CD4-positive, CD25-positive, alpha-beta regulatory T cell (primary cell): Measurements from ENCODE around the gene PRKAG2. TPM values are rescaled to one million over a fixed set of nuclear protein-coding genes. Genes with fewer than 3 reads are reported as not detected.

Source experiments
- ATAC-seq, 2 donors: fragments of 150-1000 bp; cut with Tn5 transposase; one replicate each; pipeline ENCODE4 v1.10.0; 2021; ENCODE audit warnings: low read depth in 2 of 2, moderate number of reproducible peaks in 2 of 2, moderate library complexity in 1 of 2
- DNase-seq, 3 donors: peaks; one replicate each; pipeline versions ENCODE4 v3.0.0 to v3.0.0-alpha.2; 2012 to 2022; ENCODE audit warnings: mixed read lengths in 1 of 3
- H3K27ac ChIP-seq: one replicate; pipeline ENCODE4 v1.7.0; 2013; ENCODE audit warnings: mild to moderate bottlenecking, low read length; ENCODE audit not compliant: insufficient read depth, poor library complexity, severe bottlenecking
- H3K27me3 ChIP-seq: one replicate; pipeline ENCODE4 v1.7.0; 2013; ENCODE audit warnings: low read length; ENCODE audit not compliant: control insufficient read depth, insufficient read depth
- H3K36me3 ChIP-seq: one replicate; pipeline ENCODE4 v1.7.0; 2013; ENCODE audit warnings: mild to moderate bottlenecking, low read length, moderate library complexity; ENCODE audit not compliant: control insufficient read depth, insufficient read depth
- H3K4me1 ChIP-seq: 2 replicates; pipeline ENCODE4 v1.7.0; 2013; ENCODE audit warnings: mild to moderate bottlenecking, low read length; ENCODE audit not compliant: insufficient read depth, control insufficient read depth, poor library complexity, severe bottlenecking
- H3K4me3 ChIP-seq: one replicate; pipeline ENCODE4 v1.7.0; 2013; ENCODE audit warnings: low read depth, mild to moderate bottlenecking, low read length, moderate library complexity
- H3K9me3 ChIP-seq, 2 experiments: 1 replicate in 1 of 2; 2 replicates in 1 of 2; pipeline ENCODE4 v1.7.0; 2013; ENCODE audit warnings: low read length in 2 of 2, mild to moderate bottlenecking in 1 of 2, moderate library complexity in 1 of 2; ENCODE audit not compliant: control insufficient read depth in 2 of 2
- H3K27ac Mint-ChIP-seq, 3 donors: one replicate each; pipeline ENCODE4 v1.8.0; 2020 to 2022; ENCODE audit warnings: mild to moderate bottlenecking in 3 of 3, mixed read lengths in 3 of 3, moderate library complexity in 2 of 3
- H3K27me3 Mint-ChIP-seq: one replicate; pipeline ENCODE4 v1.8.0; 2022; ENCODE audit warnings: mild to moderate bottlenecking, mixed read lengths
- H3K36me3 Mint-ChIP-seq: one replicate; pipeline ENCODE4 v1.8.0; 2020; ENCODE audit warnings: mixed read lengths
- H3K4me1 Mint-ChIP-seq, 4 donors: one replicate each; pipeline ENCODE4 v1.8.0; 2020 to 2022; ENCODE audit warnings: mixed read lengths in 4 of 4, mild to moderate bottlenecking in 1 of 4
- H3K4me3 Mint-ChIP-seq, 4 donors: one replicate each; pipeline ENCODE4 v1.8.0; 2020 to 2022; ENCODE audit warnings: mild to moderate bottlenecking in 4 of 4, mixed read lengths in 4 of 4, moderate library complexity in 3 of 4
- H3K9me3 Mint-ChIP-seq, 7 donors: one replicate each; pipeline ENCODE4 v1.8.0; 2020 to 2022; ENCODE audit warnings: mixed read lengths in 7 of 7, mild to moderate bottlenecking in 3 of 7, moderate library complexity in 2 of 7
- polyA plus RNA-seq, 4 donors: library from polyadenylated mRNA; unstranded; fragments of 300-500 nt; fragmentation: Illumina TruSeq; gene quantifications; one replicate each; pipeline ENCODE4 v1.2.3, GENCODE V29; 2021
- total RNA-seq: library from RNA; stranded (reverse); gene quantifications from one replicate; pipeline ENCODE4 v1.2.3, GENCODE V29; 2022

The PRKAG2 gene
- total and polyA plus RNA-seq, 5 donors from 2014 or later: 19.9 to 43.0 (median 26.1) TPM

GRCh38 chr7:151899513-151900360, 22.8 kb upstream of the PRKAG2 start:
- peaks cover 2% of the 10 kb centered on the region for H3K27me3 ChIP-seq
- no peak overlapping the region for H3K4me3 ChIP-seq
- H3K4me1 ChIP-seq: no peaks in the 10 kb centered on the region
- no peak overlapping the region for H3K4me3 Mint-ChIP-seq
- no peak for DNase-seq
- peaks cover 24% of the 10 kb centered on the region for H3K27me3 Mint-ChIP-seq
- no peak overlapping the region for H3K27ac ChIP-seq
- H3K36me3 ChIP-seq: no peaks in the 10 kb centered on the region
- ATAC-seq: no peak
- H3K9me3 Mint-ChIP-seq: peaks cover 0 to 3% (median 0%) of the 10 kb centered on the region in 7 donors
- no peaks in the 10 kb centered on the region for H3K9me3 ChIP-seq
- no peak overlapping the region for H3K27ac Mint-ChIP-seq
- no peaks in the 10 kb centered on the region for H3K36me3 Mint-ChIP-seq
- H3K4me1 Mint-ChIP-seq: peaks cover 0 to 4% (median 0%) of the 10 kb centered on the region in 4 donors

GRCh38 chr7:151897951-151898686, 21.2 kb upstream of the PRKAG2 start:
- no peaks in the 10 kb centered on the region for H3K9me3 ChIP-seq
- H3K4me1 Mint-ChIP-seq: peaks cover 0 to 4% (median 0%) of the 10 kb centered on the region in 4 donors
- H3K27me3 ChIP-seq: peaks cover 2% of the 10 kb centered on the region
- no peak for ATAC-seq
- no peak overlapping the region for H3K27ac Mint-ChIP-seq
- no peaks in the 10 kb centered on the region for H3K36me3 ChIP-seq
- peaks cover 16% of the 10 kb centered on the region for H3K27me3 Mint-ChIP-seq
- H3K4me3 ChIP-seq: no peak overlapping the region
- H3K9me3 Mint-ChIP-seq: peaks cover 0 to 3% (median 0%) of the 10 kb centered on the region in 7 donors
- no peak overlapping the region for H3K4me3 Mint-ChIP-seq
- DNase-seq: no peak
- no peaks in the 10 kb centered on the region for H3K4me1 ChIP-seq
- H3K27ac ChIP-seq: no peak overlapping the region
- H3K36me3 Mint-ChIP-seq: no peaks in the 10 kb centered on the region

GRCh38 chr7:151897161-151897731, 20.3 kb upstream of the PRKAG2 start:
- Mint-ChIP-seq H3K4me1 (peaks cover 0 to 4% (median 0%) of the 10 kb centered on the region in 4 donors), H3K4me3 (no peak overlapping the region), H3K27ac (no peak overlapping the region), H3K36me3 (no peaks in the 10 kb centered on the region), H3K9me3 (peaks cover 0 to 3% (median 0%) of the 10 kb centered on the region in 7 donors), H3K27me3 (peaks cover 20% of the 10 kb centered on the region)
- Histone ChIP-seq H3K4me1 (no peaks in the 10 kb centered on the region), H3K27ac (no peak overlapping the region), H3K4me3 (no peak overlapping the region), H3K9me3 (no peaks in the 10 kb centered on the region), H3K36me3 (no peaks in the 10 kb centered on the region), H3K27me3 (peaks cover 2% of the 10 kb centered on the region)
- DNase-seq (no peak), ATAC-seq (no peak)

DNA sequence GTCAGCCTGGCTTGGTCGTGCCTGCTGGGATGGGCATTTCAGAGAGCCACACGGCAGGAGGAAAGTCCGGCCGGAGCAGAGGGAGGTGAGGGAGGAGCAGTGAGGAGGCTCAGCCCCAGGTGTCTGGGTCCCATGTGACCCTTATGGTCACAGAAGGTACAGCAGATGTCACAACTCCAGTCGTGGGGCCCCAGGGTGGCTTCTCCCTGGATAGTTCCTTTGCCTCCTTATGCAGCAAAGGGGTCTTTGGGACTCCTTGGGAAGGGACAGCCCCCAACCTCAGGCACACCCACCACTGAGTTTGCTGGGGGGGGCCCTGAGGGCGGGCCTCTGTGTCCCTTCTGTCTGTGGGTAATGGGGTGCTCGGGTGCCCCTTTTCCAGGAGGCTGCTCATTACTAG, 19.6 kb upstream of the PRKAG2 start:
- peak overlapping the region in 1 of 4 donors; percentile 53 for H3K4me3 Mint-ChIP-seq
- H3K4me1 Mint-ChIP-seq: peaks cover 0 to 4% (median 0%) of the 10 kb centered on the region in 4 donors
- no peaks in the 10 kb centered on the region for H3K4me1 ChIP-seq
- ATAC-seq: no peak
- H3K9me3 Mint-ChIP-seq: peaks cover 0 to 3% (median 0%) of the 10 kb centered on the region in 7 donors
- no peaks in the 10 kb centered on the region for H3K36me3 ChIP-seq
- H3K4me3 ChIP-seq: no peak overlapping the region
- H3K36me3 Mint-ChIP-seq: no peaks in the 10 kb centered on the region
- peaks cover 22% of the 10 kb centered on the region for H3K27me3 Mint-ChIP-seq
- DNase-seq: no peak
- peaks cover 2% of the 10 kb centered on the region for H3K27me3 ChIP-seq
- H3K27ac Mint-ChIP-seq: no peak overlapping the region
- H3K27ac ChIP-seq: no peak overlapping the region
- H3K9me3 ChIP-seq: no peaks in the 10 kb centered on the region

GRCh38 chr7:151896086-151896485, 19.2 kb upstream of the PRKAG2 start:
- peaks cover 0 to 4% (median 0%) of the 10 kb centered on the region in 4 donors for H3K4me1 Mint-ChIP-seq
- H3K4me3 ChIP-seq: no peak overlapping the region
- H3K27me3 Mint-ChIP-seq: peaks cover 19% of the 10 kb centered on the region
- DNase-seq (no peak), ATAC-seq (no peak)
- peaks cover 2% of the 10 kb centered on the region for H3K27me3 ChIP-seq
- H3K4me1 ChIP-seq: no peaks in the 10 kb centered on the region
- H3K36me3 ChIP-seq: no peaks in the 10 kb centered on the region
- H3K27ac ChIP-seq: no peak overlapping the region
- H3K9me3 Mint-ChIP-seq: peaks cover 0 to 3% (median 0%) of the 10 kb centered on the region in 7 donors
- no peaks in the 10 kb centered on the region for H3K9me3 ChIP-seq
- no peaks in the 10 kb centered on the region for H3K36me3 Mint-ChIP-seq
- H3K27ac Mint-ChIP-seq: no peak overlapping the region
- peak overlapping the region in 1 of 4 donors; percentile 53 for H3K4me3 Mint-ChIP-seq

- Mint-ChIP-seq H3K27me3 (peaks cover 19% of the 10 kb centered on the region), H3K9me3 (peaks cover 0 to 3% (median 0%) of the 10 kb centered on the region in 7 donors), H3K4me3 (no peak overlapping the region)
Observed at GRCh38 chr7:151895631-151896031, 18.7 kb upstream of the PRKAG2 start.

GRCh38 chr7:151895008-151895630, 18.2 kb upstream of the PRKAG2 start:
- peaks cover 0 to 2% (median 0%) of the 10 kb centered on the region in 4 donors for H3K4me1 Mint-ChIP-seq
- H3K4me3 Mint-ChIP-seq: no peak overlapping the region
- Histone ChIP-seq H3K36me3 (no peaks in the 10 kb centered on the region), H3K27me3 (no peaks in the 10 kb centered on the region), H3K4me3 (no peak overlapping the region), H3K27ac (no peak overlapping the region), H3K4me1 (no peaks in the 10 kb centered on the region), H3K9me3 (no peaks in the 10 kb centered on the region)
- H3K9me3 Mint-ChIP-seq: peaks cover 0 to 3% (median 0%) of the 10 kb centered on the region in 7 donors
- no peak overlapping the region for H3K27ac Mint-ChIP-seq
- H3K27me3 Mint-ChIP-seq: peaks cover 19% of the 10 kb centered on the region
- DNase-seq: no peak
- no peaks in the 10 kb centered on the region for H3K36me3 Mint-ChIP-seq
- no peak for ATAC-seq

More at GRCh38 chr7:151895631-151896031, 18.7 kb upstream of the PRKAG2 start:
- Histone ChIP-seq H3K27me3 (peaks cover 2% of the 10 kb centered on the region), H3K4me1 (no peaks in the 10 kb centered on the region), H3K9me3 (no peaks in the 10 kb centered on the region), H3K36me3 (no peaks in the 10 kb centered on the region), H3K4me3 (no peak overlapping the region), H3K27ac (no peak overlapping the region)
- H3K4me1 Mint-ChIP-seq: peaks cover 0 to 4% (median 0%) of the 10 kb centered on the region in 4 donors
- ATAC-seq (no peak), DNase-seq (no peak)
- H3K27ac Mint-ChIP-seq: no peak overlapping the region
- no peaks in the 10 kb centered on the region for H3K36me3 Mint-ChIP-seq
